ENCODE measurements around the gene NFXL1.

DNA sequence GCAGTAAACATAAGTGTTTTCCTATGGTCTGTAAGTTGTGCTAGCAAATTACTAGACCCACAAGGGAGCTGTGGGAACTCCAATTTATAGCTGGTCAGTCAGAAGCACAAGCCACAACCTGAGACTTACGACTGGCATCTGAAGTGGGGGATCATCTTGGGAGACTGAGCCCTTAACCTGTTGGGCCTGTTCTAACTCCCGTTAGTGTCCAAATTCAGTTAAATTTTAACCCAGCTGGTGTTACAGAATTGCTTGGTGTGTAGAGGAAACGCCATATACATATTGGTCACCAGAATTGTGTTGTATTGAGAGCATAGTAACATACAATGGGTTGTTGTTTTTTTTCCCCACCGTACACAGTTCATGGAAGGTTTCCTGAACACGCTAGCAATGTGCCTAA, 25.1 kb upstream of the NFXL1 start:
- TF ChIP-seq, protein P1, sequence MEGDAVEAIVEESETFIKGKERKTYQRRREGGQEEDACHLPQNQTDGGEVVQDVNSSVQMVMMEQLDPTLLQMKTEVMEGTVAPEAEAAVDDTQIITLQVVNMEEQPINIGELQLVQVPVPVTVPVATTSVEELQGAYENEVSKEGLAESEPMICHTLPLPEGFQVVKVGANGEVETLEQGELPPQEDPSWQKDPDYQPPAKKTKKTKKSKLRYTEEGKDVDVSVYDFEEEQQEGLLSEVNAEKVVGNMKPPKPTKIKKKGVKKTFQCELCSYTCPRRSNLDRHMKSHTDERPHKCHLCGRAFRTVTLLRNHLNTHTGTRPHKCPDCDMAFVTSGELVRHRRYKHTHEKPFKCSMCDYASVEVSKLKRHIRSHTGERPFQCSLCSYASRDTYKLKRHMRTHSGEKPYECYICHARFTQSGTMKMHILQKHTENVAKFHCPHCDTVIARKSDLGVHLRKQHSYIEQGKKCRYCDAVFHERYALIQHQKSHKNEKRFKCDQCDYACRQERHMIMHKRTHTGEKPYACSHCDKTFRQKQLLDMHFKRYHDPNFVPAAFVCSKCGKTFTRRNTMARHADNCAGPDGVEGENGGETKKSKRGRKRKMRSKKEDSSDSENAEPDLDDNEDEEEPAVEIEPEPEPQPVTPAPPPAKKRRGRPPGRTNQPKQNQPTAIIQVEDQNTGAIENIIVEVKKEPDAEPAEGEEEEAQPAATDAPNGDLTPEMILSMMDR (IDR thresholded peaks at IDR 0.05; ENCODE audit: insufficient read depth, low read length, poor library complexity, severe bottlenecking): no peak
- no peak for TF ChIP-seq EZH2phosphoT487 (conservative IDR thresholded peaks at IDR 0.05; ENCODE audit: low read length)

Data from SU-DHL-6 (cell line).